Fibroblast of gingiva (primary cell): ENCODE measurements around the gene TSPEAR.
"Not testable (repeated sequence)": the region's sequence is repeated elsewhere in the genome, so short reads cannot be mapped to it uniquely, and the experiment has no call there.

Experiments
- DNase-seq: peaks from one replicate; pipeline ENCODE4 v3.0.0-alpha.2; 2011; ENCODE audit warnings: low read depth

TSPEAR gene

GRCh38 chr21:44483288-44484237 lies 227.8 kb downstream of the TSPEAR start:
- DNase-seq = no peak

DNA sequence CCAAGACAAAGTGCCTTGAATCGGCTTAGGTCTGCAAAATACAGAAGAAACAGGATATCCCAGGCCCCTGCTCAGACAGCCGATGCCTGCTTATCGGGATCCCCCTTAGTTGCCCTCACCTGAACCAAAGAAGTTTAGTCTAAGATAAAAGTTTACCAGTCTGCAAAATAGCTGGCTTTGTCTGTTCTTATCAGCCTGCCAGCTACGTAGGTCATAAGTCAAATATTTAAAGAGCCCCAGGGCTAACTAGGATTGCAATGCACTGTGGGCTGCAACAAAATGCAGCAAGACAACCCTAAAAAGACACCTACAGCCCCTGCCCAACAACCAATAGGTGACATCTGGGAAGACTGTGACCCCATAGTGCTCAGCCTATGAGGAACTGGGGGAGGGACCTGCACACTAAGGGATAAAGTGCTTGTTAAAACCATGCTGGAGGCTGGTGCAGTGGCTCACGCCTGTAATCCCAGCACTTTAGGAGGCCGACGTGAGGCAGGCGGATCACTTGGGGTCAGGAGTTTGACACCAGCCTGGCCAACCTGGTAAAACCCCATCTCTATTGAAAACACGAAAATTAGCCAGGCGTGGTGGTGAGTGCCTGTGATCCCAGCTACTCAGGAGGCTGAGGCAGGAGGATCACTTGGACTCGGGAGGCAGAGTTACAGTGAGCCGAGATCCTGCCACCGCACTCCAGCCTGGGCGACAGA lies 228.6 kb downstream of the TSPEAR start:
- DNase-seq = no peak

GRCh38 chr21:44480200-44481053 lies 230.9 kb downstream of the TSPEAR start:
- DNase-seq = no peak

DNA sequence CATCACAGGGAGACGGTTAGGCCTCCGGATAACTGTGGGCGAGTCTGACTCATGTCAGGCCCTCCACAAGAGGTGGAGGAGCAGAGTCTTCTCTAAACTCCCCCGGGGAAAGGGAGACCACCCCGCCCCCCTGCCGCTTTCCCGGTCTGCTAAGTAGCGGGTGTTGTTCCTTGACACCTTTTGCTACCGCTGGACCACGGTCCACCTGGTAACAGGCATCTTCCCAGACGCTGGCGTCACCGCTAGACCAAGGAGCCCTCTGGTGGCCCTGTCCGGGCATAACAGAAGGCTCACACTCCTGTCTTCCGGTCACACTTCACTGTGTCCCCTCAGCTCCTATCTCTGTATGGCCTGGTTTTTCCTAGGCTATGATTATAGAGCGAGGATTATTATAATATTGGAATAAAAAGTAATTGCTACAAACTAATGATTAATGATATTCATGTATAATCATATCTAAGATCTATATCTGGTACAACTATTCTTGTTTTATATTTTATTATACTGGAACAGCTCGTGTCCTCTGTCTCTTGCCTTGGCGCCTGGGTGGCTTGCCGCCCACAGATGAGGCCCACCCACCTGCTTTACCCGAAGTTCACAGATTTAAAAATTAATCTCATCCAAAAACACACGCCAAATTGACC lies 231.7 kb downstream of the TSPEAR start:
- not testable (repeated sequence) for DNase-seq

DNA sequence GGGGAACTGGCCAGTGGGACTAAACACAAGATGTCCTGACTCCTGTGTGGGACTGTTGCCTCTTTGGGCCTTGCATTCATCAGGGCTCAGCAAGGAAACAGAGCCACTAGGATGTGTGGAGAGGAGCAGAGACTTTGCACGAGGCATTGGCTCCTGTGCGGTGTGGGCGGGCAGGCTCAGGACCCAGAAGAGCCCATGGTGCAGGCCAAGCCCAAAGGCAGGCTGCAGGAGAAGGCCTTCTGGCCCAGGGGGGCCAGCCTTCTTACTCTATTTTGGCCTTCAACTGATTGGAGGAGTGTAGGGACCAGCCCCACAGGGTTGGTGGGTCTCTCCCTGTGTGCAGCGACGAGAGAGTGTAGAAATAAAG lies 232.6 kb downstream of the TSPEAR start:
- no peak for DNase-seq

DNA sequence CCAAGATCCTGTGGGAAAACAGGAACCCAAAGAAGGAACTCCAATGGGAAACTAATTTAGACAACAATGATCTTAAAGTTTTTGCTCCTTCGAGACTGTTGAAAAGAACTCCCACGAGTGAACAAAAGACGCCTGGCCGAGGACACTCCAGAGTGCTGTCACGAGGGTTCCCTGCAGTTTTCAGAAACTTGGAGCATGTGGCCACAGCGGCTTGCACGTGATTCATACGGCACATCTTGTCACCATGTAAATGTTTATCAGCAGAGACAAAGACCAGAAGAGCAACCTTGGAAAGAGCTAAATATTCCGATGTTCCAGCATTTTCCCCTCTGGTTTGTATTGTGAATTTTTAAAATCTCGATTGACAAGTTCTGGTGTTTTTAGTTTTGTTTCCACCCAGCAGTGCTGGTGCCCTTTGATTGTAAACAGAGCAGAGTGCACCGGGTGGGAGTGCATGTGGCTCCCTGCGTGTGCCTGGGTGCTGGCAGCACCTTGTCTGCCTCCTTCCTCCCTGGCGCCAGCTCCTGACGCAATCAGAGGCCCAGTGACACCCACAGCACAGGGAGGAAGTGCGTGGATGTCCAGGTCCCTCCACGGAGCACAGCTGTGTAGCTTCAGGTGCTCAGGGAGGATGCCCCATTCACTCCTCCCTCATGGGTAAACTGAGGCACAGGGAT lies 233.1 kb downstream of the TSPEAR start:
- no peak for DNase-seq

DNA sequence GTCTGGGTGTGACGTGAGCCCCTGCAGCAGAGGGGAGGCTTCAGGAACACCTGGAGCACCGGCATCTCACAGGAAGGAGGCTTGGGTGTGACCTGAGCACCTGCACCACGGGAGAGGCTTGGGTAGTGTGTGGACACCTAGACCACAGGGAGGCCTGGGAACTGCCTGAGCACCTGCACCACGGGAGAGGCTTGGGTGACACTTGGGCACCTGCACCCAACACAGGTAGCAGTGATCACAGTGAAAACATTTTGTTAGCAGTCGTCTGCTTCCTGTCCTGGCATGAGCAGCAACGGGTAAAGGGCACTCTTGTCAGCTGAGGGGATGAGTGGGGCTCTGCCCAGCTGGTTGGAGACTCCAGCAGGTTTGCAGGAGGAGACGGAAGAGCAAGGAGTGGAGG lies 233.7 kb downstream of the TSPEAR start:
- DNase-seq = no peak

GRCh38 chr21:44477131-44477530 lies 234.2 kb downstream of the TSPEAR start:
- DNase-seq = no peak

DNA sequence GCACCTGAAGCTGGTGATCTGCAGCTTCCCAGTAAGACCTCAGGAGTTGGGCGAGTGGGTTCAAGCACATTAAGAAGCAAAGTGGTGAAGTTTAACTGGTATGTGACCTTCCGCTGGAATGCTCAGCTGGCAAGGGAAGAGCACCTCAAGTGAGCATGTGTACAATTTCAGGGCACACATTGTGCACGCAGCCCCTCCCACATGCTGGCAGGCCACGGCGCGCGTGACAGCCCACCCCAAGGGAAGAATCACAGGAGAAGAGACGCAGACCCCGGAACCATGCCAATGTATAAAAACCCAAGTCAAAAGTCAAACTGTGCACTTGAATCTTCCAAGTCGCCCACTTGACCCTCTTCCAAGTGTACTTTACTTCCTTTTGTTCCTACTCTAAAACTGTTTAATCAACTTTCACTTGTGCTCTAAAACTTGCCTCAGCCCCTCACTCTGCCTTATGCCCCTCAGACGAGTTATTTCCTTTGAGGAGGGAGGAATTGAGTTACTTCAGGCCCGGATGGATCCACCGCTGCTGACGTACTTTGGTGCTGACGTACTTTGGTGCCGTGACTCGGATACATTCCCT lies 236.0 kb downstream of the TSPEAR start:
- no peak for DNase-seq

DNA sequence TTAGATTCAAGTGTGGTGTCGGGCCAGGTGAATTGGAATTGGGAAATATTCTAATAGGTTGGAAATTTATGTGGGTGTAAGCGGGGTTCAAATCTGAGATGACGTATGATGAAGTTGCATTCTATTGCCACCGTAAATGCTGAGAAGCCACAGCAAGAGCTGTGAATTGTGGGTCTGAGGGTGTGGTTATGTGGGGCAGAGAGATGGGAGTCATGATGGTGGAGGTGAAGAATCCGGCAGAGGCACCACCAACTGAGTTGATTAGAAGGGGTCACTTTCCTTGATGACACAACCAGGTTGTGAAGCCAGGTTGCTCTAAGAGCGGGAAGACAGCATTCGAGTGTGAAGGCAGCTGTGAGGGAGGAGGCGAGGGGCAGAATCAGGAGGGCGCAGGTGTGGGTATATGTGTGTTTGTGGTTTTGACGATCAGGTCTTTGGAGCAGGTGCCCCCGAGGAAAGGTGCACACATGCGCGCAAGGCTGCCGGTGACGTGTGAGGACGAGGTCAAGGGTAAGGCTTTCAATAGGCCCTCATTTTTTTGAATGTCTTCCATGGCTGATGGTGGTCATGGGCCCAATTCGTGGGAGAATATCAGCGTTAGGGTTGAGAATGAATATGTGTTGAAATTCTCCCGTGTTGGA lies 237.3 kb downstream of the TSPEAR start:
- DNase-seq = no peak

- no peak for DNase-seq
Observed at GRCh38 chr21:44471996-44472395, 239.4 kb downstream of the TSPEAR start.

GRCh38 chr21:44471341-44471740 lies 240.0 kb downstream of the TSPEAR start:
- no peak for DNase-seq

- no peak for DNase-seq
Observed at GRCh38 chr21:44467859-44468195, 243.5 kb downstream of the TSPEAR start.

DNA sequence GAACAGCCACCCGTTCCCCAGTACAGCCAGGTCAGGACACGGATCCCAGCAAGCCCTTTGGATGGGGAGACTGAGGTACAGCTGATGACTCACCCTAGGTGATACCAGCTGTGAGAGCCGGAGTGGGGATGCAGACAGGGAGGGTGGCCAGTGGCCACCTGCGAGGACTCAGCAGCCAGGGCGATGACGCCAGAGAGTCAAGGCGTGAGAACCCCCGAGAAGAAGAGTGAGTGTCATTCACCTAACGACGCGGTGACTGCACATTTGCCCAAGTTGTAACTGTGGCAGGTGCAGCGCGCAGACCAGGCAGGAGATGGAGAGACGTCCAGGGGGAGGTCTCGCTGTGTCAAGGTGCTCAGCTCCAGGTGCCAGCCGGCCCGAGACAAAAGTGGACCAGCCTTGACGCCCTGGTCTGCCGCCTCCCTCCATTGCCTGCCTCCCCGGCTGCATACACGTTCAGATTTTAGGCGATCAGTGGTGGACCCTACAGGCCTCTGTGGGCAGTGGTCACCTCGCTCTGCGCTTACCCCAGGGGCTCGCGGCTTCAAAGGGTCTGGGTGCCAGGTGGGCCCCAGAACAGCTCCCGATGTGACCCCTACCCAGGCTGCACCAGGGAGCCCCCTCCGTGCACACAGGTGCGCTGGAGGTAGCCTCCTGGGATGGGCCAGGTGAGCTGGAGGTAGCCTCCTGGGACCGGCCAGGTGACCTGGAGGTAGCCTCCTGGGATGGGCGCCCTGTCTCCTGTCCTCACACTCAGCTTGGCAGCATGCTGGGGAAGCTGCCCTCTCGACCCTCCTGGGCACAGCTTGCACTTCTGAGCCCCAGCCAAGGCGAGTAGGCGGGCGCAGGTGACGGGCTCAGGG lies 244.1 kb downstream of the TSPEAR start:
- no peak for DNase-seq

GRCh38 chr21:44466351-44466954 lies 244.9 kb downstream of the TSPEAR start:
- no peak for DNase-seq

DNA sequence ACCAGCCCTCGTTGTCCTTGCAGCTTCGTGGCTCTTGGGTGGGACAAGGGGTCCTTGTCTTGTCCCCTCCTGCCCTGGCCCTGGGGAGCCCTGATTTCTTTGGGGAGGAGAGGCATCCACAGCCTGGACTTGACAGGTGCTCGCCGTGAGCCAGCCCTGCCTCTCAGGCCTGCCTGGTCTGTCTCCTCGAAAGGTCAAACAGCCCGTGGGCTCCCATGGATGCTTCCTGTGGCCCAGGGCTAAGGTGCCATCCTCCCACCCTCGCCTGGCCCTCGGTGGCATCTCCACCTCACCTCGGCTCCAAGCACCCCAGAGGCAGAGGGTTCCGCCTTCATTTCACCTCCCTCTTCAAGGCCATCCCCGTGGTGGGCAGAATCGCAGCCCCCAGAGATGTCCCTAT lies 247.0 kb downstream of the TSPEAR start:
- no peak for DNase-seq

DNA sequence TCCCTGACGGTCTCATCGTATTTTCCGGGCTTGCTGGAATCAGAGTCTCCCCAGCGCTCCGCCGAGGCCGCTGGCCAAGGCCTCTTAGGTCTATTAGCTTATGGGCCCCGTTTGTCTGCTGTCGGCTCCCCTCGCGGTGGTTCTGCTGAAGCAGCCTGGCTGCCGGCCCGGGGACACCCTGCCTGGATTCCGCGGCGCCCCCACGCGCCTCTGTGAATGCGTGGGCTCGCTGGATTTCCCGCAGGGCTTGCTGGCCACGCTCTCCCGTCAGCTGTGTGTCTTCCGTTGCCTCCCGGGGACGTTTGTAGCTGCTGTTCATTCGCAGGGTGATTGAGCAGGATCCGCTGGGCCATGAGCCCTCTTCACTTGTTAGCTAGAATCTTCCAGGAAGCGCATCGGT lies 247.6 kb downstream of the TSPEAR start:
- DNase-seq = no peak

GRCh38 chr21:44462834-44463200 lies 248.6 kb downstream of the TSPEAR start:
- no peak for DNase-seq
